ENCODE data around the gene KIRREL3.

Gene KIRREL3

DNA sequence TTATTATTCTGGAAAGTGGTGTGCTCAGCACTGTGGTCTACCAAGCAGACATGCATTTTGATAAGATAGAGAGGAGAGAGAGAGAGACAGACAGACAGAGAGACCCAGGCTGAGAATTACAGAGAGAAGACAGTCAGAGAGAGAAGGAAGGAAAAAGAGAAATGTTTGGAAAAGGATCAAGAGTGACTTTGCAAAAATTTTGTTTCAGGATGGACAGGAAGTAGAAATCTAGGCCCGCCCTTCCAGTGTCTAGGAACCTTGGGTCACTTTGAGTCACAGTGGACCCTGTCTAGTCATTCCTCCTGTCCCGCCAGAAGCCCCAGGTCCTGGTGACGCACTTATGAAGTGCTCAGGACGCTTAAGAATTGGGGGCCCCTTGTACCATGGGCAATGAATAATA is 478.4 kb downstream of the KIRREL3 start:
- DNase-seq, result no peak

DNA sequence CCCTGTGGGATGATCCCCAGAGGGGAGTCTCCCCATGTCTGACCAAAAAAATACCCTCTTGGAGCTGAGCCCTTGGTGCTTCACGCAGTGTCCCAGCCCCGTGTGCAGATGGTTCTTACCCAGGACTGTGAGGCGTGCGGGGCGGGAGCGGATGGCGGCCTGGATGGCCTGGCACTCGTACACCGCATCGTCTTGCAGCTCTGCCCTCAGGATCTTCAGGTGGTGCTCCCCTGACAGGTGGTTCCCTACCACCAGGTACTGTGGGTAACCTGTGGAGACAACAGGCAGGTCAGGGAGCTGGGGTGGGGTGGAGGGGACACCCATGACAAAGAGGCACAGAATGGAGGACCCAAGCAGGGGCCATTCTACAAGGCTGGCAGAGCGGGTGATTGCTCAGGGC is 479.4 kb downstream of the KIRREL3 start:
- DNase-seq, result no peak

DNA sequence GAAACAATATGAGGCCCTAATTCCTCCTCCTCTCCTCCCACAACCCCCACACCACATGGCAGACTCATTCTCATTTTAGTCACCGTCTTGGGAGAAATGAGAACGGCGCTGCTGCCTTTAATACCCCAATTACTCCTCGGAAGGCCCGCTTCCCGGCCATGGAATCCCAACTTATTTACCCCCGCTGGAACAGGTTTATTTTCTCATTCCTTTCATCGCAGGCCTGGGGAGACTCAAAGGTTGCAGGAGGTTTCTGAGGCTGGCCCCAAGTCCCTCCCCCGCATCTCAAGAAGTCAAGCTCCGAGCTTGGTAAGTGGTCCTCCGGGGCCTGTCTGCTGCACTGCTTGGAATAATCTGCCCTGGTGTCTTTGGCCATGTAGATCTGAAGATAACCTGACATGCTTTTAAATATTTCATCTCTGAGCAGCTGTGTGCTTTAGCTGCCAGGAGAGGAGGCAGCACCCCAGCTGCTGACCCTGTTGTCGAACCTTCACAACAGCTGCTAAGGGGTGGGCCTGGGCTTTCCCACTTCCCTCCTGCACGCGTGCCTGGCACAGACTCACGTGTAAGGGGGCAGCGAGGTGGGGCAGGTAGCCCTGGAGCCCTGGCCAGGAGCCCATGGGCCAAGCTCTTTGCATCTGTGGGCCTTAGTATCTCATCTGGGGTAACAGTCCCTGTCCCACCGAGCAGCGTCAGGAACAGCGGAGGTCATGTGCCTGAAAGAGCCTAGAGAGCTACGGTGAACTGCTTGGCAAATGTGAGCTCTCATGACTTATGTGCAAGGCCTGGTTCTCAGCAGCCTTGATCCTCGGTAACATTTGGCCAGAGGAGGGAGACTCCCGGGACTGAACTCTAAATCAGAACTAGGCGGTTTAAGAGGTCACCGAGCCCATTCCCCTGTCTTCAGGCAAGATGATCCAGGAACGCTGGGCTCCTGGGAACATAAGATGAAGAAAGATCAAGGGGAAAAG is 480.5 kb downstream of the KIRREL3 start:
- no peak for DNase-seq

DNA sequence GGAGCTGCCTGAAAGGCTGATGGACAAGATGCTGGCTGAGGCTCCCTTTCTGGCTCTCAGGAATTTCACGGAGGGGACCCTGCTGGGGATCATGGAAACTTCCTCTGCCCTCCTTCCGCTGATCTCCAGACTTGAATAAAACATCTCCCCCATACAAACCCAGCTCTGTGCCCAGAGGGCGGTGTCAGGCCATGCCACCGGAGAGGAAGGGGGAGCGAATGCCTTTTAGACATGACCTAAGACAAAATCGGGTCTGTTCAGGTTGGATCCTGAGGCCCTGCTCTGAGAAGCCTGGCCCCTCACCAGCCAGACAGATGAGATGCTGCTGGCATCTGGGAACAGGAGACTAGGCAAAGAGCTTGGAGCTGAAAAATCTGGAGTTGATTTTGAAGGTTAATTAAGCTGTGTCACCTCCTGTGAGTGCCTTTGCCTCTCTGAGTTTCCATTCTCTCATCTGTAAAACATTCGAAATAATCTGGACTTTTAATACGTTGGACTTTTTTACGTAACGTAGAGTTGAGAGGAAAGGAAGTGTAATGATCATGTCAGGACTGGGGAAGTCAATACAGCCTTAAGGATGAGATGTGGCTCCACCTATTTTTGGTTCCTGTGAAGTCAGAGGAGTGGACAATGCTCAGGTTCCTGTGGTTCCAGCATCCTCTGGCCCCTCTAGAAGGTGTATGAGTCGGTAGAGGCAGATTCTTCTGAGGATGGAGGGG is 481.4 kb downstream of the KIRREL3 start:
- DNase-seq, result no peak

DNA sequence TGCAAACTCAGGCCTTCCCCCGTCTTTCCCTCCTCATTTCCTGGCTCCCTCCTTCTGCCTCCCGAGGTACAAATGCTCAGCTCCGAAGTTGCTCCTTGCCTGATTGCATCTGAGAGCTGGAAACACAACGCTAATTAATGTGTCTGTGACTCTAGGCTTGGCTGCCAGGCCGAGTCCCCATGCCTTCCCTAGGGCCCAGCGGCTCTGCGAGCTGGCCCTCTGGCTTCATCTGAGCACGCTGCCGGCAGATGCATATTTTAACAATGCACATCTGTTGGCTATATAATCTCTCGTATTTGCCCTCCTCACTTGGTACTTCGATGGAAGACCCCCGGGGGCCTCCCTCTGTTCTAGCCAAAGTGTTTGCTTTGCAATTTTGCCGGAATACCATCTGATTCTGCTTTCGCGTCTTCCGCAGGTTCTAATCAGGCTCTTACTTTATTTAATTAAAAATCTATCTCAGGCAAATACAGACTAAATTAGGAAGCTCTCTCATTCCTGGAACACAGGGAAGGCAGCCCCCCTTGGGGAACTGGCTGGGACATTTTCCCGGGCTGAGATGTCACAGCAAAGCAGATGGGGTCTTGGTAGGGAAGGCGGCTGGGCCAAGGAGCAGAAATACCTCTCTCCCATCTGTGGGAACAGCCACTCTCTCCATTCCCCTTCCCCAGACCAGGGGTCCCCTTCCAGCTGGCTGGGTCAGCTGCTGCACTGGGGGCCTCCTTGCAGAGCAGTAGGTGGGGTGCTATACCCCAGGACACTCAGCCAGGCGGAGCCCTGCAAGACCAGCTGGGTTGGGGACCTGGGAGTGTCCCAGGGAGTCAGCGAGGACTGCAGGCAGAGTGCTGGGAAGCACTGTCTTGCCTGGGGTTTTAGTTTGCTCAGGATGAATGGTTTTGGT is 482.2 kb downstream of the KIRREL3 start:
- no peak for DNase-seq

DNA sequence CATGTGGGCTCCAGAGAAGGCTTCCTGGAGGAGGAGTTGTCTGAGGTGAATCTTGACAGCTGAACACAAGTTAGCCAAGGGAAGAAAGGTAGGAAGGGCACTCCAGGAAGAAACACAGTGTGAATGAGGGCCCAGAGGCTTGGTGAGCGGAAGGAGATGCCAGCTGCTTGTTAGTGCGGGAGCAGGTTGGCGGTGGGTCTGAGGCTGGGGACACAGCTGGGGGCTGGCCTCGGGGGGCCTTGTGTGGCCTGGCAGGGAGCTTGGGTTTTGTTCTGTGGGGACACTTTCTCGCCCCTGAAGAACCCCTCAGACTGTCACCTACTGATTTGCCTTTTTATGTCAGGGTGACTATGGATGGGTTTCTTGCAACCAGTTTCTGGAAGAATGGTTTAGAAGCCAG is 485.1 kb downstream of the KIRREL3 start:
- no peak for DNase-seq

DNA sequence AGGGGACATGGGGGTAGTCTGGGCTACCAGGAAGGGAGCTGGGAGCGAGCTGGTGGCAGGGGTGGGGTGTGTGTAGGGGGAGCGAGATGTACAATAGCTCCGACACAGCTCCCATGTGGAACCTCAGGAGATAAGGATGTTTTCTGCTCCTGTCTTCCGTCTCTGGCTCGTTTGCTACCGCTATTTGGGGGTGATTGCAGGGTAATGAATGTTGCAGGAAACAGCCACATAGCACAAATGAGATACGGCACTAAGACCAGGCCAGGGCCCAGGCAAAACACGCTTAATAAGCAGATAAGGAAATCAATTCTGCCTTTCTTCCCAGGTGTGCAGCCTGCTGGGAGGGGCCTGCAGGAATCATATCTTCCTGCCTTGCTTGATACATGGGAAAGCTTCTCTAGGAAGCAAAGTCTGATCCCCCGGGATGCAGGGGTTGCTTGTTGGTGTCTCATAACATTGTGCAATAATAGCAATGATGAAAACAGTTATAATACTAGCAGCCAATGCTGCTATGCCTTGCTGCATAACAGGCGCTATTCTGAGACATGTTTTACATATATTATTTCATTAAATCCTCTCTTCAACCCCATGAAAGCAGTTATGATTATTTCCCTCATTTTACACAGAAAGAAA is 486.4 kb downstream of the KIRREL3 start:
- no peak for DNase-seq

DNA sequence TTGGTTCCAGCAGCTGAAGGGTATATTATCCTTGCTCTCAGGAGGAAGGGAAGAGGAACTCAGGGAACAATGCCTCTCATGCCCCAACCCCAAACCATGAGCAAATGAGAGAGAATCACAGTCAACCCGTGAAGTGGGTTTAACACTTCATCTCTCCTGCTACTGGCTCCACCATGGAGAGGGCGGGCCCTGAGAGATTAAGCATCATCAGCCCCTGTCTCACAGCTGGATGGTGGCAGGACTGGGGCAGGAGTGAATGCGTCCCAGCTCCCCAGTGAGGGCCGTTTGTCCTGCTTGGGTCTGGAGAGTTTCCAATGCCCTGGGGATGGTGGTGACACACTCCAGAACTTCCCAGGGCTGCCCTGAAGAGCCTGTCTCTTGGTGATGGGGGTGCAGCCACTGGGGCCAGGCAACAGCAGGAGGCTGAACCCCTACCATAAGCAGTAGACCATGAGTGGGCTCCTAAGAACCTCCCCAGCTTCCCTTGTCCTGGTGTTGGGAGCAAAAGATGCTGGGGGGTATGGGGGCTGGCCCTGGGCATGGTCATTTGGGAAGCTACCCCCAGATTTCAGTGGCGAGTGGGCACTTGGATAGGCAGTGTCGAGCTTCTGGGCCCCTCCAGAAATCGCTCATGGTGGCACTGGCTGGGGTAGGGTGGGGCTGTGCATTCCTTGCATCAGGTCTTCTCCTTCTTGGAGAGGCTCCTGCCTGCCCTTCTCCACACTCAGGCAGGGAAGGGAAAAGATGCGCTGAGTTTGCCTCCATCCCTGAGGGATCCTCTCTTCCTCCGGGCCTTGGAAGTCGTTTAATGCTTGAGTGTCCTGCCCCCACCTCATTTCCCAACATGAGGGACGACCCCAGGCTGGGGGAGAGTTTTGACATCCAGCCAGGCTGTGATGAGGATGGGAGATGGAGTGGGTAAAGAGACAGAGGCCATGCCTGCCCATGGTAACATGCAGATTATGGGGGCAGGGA is 487.5 kb downstream of the KIRREL3 start:
- DNase-seq, result no peak

DNA sequence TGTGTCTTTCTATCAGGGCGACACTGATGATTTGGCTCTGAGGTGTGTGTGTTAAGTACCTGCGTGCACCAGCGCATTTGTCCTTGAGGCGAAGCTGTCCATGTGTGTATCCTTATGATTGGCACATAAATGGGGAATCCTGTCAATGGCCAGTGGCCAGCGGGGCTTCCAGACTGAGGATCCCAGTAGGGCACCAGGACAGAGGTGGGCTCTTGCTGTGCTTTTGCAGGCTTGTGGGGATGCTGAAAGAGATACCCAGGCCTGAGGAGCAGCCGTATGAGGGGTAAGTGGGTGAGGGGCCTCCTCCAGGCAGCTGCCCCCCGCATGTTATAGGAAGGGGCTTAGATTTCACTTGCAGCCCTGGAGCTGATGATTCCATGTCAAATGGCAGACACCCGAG is 488.3 kb downstream of the KIRREL3 start:
- no peak for DNase-seq

DNA sequence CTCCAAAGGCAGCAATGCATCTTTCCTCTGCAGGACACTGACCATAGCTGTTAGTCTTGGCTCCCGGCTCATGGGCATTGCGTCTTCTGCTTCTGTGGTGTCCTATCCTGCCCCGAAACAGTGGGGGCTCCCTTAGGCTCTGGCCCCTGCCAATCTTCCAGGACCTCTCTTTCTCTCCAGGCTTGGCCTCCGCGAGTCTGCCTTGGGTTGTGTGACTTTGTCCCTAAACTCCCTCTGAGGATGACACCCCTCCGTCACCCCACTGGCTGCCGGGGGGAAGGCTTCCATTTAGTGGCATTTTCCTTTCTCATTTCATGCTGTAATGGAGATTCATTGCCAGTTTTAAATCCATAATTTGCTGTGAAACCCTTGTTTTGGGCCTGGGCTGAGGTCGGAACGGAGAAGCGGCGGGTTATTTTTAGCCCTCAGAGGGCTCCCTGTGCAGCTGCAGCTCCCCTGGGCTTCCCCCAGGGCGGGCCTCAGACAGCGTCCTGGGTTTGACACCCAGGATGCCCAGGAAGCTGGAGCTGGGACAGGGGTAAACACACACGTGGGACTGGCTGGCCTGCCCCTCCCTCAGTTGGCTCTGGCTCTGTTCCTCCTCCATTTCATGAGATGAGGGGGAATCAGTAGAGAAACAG is 489.0 kb downstream of the KIRREL3 start:
- no peak for DNase-seq

DNA sequence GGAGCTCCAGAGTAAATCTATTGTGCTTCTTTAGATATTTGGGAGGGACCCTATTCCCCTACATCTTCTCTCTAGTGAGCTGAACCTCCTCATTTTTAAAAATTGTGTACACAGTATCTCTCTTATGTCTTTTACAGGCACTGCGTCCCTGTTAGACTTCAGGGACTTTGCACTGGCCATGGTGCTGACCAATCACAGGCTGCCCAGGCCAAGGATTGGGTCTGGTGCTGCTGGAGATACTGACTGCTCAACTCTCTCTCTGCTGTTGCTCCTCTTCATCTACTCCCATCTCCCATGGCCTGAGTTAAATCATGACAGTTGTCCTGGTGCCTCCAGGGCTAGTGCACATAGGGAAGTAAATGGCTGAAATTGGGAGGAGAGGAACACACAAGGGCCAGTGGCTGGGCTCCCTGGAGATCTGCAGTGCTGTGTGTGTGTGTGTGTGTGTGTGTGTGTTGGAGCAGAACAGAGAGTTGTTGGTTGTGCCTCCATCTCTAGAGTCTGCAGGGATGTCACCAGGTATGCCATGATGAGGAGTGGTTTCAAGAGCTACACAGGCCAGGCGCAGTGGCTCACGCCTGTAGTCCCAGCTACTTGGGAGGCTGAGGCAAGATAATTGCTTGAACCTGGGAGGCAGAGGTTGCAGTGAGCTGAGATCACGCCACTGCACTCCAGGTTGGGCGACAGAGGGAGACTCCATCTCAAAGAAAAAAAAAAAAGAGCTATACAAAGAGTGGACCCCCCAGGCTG is 489.8 kb downstream of the KIRREL3 start:
- no peak for DNase-seq

DNA sequence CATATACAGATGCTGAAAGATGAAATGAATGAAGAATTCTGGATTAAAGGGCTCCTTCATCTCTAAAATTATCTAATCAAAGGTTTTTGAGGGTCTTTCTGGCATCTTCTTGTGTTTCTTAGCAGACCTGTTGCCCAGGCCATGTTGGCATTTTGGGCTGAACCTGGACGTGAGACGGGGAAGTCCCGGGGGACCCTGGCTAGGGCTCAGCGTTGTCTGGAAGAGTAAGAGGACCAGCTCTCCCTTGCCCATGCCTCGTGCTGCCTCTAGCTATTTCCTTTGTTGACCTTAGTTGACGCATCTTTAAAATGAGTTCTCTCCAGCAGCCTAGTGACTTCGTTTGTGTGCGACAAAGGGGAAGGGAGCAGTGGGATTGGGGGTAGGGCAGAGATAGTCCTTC is 492.9 kb downstream of the KIRREL3 start:
- no peak for DNase-seq

DNA sequence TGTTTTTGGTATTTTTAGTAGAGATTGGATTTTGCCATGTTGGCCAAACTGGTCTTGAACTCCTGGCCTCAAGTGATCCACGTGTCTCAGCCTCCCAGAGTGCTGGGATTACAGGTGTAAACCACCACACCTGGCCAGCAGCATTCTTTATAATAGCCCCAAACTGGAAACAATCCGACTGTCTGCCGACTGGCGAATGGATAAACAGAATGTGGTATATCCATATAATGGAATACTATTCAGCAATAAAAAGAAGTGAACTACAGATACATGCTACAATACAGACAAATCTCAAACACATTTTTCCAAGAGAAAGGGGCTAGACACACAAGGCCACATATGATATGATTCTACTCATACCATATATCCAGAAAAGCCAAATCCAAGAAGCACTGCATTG is 493.8 kb downstream of the KIRREL3 start:
- no peak for DNase-seq

DNA sequence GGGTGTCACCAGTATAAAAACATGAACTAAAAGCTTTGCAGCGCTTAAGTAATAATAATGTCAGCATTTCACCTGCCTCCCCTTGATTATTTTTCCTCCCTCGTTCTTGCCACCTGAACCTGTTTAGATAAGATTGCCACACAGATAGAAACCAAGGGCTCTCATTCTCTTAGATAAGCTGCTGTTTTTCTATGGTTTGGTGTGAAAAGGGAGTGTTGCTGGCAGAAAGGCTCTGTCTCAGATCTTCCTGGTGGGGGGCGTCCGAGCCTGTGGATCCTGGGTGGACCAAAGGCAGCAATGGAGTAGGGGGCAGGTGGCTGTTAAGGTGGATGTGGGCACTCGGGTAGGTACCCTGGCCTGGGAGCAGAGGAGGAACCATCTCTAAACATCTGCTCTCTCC is 497.6 kb downstream of the KIRREL3 start:
- no peak for DNase-seq

DNA sequence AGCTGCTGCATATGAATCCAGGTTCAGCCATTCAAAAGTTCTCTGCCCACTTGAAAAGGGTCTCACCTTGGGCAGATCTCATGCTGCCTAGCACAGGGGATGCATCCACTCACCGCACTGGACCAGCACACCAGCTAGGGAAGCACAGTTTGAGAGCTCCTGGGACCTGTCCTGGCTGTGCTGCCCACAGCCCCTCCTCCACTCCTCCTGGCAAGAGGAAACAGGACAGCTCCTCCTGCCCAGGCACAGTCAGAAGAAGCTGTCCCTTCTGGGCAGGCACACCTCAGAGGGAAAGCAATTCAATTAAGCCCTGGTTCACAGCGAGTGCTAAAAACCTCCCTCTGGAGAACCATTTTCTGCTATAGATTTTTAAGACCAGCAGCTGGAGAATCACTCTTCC is 498.4 kb downstream of the KIRREL3 start:
- no peak for DNase-seq

DNA sequence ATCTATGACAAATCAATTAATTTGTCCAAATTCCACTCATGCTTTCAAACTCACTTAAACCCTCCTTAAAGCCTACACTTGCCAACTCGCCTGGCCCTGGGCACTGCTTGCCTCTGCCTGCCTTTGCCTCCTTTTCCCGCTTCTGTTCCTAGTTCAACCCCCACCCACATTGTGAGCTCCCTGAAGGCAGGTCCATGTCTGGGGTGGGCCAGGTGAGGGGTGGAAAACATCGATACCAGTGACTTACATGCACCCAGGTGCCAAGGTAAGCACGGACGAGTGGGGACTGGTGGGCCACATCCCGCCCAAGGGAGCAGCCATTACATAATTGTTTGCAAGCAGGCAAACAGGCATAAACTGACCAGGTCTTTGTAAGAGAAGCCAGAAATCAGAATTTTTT is 498.9 kb downstream of the KIRREL3 start:
- DNase-seq, result no peak

DNA sequence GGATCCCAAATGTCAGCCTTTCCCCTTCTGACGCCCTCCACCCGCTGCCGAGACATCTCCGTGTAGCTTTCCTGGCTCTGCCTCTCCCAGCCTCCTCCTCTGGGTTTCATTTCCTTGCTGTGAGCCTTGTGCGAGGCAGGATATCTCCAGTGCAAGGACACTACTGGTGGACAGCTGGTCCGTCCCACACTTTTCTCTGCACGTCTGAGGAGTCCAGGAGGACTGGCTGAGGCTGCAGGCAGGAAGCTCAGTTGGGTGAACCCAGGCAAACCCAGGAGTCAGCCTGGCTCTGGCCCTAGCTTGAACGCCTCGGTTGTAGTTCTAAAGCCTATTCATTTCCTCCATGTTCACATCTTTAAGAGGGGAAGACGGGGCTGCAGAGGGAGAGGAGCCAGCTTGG is 499.6 kb downstream of the KIRREL3 start:
- no peak for DNase-seq

DNA sequence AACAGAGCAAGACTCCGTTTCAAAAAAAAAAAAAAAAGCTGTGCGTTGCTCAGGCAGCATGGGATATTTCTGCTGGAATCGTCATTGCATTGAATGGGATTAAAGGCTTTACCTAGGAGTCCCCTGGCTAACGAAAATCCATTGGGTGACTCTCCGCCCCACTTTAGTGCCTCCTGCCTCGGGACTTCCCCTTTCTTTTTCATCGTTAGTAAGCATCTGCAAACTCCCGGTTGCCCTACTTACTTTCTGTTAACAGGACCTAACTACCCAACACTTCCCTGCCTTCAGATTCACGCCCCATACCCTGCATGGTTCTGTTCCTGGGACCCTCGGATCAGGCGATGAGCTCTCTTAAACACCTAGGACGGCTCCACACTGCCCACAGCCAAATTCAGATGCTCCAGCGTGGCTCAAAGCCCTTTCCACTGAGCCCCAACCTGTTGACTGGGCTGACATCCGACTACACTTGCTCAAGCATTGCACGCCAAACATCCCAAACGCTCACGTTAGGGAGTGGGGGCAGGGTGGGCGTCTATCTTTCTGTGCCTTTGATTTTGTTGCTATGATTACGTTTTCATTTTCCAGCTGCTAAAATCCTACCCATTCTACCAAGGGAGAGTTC is 501.3 kb downstream of the KIRREL3 start:
- DNase-seq, result no peak

DNA sequence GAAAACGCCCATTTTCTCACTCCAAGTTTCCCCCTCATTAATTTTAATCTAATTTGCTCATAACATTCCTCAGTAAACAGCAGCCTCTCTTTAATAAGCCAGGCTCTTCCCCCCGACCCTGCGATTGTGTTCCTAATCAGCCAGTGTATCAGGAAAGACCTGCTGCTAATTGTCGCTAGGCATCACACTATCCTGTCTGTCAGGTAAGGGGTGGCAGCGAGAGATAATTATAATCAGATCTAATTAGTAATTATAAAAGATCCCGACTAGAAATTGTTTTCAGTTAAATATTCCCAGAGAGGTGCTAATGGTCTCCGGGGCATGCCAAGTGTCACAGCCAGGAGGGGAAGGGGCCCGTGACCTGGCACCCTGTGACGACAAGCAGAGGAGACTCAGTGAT is 502.3 kb downstream of the KIRREL3 start:
- no peak for DNase-seq
